ENCODE results near the gene H19. TPM values are rescaled to one million over a fixed set of nuclear protein-coding genes. Genes with fewer than 3 reads are reported as not detected.

The H19 gene
- total RNA-seq, 2 experiments from 2014 or later, result not detected

DNA sequence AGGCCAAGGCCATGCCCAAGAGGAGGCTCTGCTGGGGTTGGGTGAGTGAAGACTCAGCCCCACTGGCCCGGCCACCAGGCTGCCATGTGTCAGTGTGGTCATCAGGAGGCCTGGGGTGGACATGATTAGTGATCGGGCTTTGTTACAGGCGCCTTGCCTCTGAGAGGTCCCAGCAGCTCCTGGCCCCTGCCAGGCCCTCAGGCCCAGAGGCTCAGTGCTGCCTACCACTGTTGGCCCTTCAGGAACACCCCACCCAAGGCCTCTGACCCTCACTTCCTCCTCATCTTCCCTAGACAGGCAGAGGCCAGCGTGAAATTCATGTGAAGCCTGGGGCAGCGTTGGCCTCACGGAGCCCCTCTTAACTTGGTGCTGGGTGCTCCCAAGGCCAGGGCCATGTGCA is 48.3 kb downstream of the H19 start:
- ATAC-seq (ENCODE audit: low read depth) (no peak), DNase-seq (peak; percentile 10)
- H3K4me3 Mint-ChIP-seq, result no peak overlapping the region
- H3K27ac Mint-ChIP-seq, result no peak overlapping the region
- no peaks in the 10 kb centered on the region for H3K4me1 Mint-ChIP-seq
- POLR2A ChIA-PET, result interaction anchor here (0.7 kb wide), 1 partner anchor 60 kb away, joined by 3 read pairs; no protein-coding TSS in a partner anchor
- H3K27me3 Mint-ChIP-seq, result no peaks in the 10 kb centered on the region
- no peaks in the 10 kb centered on the region for H3K9me3 Mint-ChIP-seq
- no peaks in the 10 kb centered on the region for H3K36me3 Mint-ChIP-seq

DNA sequence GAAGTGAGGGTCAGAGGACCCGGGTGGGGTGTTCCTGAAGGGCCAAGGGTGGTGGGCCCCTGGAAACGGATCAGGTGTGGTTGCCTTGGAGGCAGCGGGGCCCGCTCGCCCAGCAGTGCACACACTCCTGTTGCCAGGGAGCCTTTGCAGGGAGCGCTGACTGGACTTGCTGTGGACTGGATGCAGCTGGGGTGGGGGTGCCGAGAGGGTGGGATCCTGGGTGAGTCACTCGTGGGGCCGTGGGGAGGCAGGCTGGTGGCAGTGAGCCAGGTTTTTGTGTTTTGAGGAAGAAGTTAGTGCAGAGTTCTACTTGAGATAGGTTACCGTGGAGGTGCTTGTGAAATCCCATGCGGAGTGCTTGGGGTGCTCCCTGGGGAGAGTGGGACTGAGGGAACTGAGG is 49.3 kb downstream of the H19 start:
- no peaks in the 10 kb centered on the region for H3K4me1 Mint-ChIP-seq
- peak overlapping the region; percentile 47 for H3K4me3 Mint-ChIP-seq
- H3K9me3 Mint-ChIP-seq, result no peaks in the 10 kb centered on the region
- H3K36me3 Mint-ChIP-seq, result no peaks in the 10 kb centered on the region
- POLR2A ChIA-PET, result interaction anchor here (1.1 to 2.4 kb wide), 3 partner anchors 10 to 95 kb away, joined by 3 to 10 read pairs (median 6); partner anchors contain the start of gene LSP1
- H3K27ac Mint-ChIP-seq, result no peak overlapping the region
- ATAC-seq (ENCODE audit: low read depth) (no peak), DNase-seq (peak; percentile 21)
- no peaks in the 10 kb centered on the region for H3K27me3 Mint-ChIP-seq

DNA sequence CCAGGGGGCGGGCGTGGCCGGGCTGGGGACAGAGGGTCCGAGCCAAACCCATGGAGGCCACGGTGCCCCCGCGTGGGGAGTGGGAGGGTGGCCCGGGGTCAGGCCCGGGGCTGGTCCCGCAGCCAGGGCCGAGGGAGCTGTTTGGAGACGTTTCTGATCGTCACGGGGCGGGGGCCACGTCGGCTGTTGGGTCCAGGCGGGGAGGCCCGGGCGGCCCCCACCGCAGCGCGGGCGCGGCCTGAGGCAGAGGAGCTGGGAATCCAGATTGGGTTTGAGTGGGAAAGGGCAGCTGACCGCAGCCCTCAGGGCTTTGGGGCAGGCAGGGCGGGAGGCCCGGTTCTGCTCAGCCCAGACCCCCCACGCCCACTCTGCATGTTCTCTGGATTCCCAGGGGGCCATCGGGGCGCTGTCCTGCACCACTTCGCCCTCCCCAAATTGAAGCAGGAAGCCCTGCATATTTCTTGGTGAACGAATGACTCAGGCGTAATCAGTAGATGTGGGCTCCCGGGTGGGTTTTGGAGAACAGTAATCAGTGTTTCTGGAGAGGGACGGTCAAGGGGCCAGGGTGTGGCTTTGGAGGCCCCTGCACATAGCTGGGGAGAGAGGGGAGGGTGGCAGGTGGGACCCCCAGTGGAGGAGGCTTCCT is 49.9 kb downstream of the H19 start:
- no peak overlapping the region for H3K4me3 Mint-ChIP-seq
- H3K27ac Mint-ChIP-seq, result no peak overlapping the region
- no peaks in the 10 kb centered on the region for H3K4me1 Mint-ChIP-seq
- ATAC-seq (ENCODE audit: low read depth), result peak; percentile 34
- H3K27me3 Mint-ChIP-seq, result no peaks in the 10 kb centered on the region
- no peaks in the 10 kb centered on the region for H3K36me3 Mint-ChIP-seq
- no peaks in the 10 kb centered on the region for H3K9me3 Mint-ChIP-seq
- DNase-seq, result no peak
- POLR2A ChIA-PET, result interaction anchor here (0.9 to 2.4 kb wide), 5 partner anchors 10 to 95 kb away, joined by 3 to 10 read pairs (median 5); partner anchors contain the start of gene LSP1

DNA sequence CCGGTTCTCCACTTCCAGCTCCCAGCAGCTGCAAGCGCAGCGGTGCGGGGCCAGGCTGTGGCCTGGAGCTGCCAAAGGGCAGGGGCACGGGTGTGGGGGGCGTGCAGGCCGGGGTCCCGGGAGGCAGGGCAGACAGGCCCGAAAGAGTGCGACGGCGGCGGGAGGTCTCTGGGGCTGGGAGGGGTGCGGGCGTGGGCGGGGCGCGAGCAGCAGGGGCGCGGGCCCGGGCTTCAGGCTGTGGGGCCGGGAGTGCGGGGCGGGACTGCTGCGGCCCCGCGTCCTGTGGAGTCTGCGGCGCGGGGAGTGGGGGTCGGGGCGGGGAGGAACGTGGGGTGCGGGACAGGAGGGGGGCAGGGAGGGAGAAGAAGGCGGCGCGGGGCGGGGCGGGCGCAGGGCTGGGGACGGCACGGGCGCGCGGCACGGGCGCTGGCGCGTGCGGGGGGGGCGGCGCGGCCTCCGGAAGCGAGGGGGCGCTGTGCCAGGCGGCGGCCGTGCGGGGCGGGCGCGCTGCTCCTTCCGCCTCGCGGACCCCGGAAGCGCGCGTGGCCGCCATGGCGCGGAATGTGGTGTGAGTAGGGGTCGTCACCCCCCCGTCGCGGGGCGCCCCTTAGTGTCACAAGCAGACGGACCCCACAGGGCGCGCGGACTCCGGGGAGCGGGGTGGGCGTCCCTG is 50.7 kb downstream of the H19 start, which contains the start of gene MRPL23:
TSS of gene MRPL23 (plus strand) at position 521 of the 673 bp plus-strand sequence. CDS start at position 552, 31 bp downstream.
- Mint-ChIP-seq H3K36me3 (no peaks in the 10 kb centered on the region), H3K27me3 (no peaks in the 10 kb centered on the region), H3K27ac (no peak within 1 kb of the TSS), H3K4me3 (no peak within 1 kb of the TSS), H3K4me1 (no peaks in the 10 kb centered on the region), H3K9me3 (no peaks in the 10 kb centered on the region)
- POLR2A ChIA-PET, result interaction anchor here (0.9 to 2.4 kb wide), 4 partner anchors 9 to 94 kb away, joined by 3 to 10 read pairs (median 6); partner anchors contain the start of gene LSP1
- ATAC-seq (ENCODE audit: low read depth) (peak; percentile 72), DNase-seq (peak; percentile 54)

Other genes with a start within 250 kb of the H19 start
- gene IFITM10, start 247.2 kb downstream of the H19 start, total RNA-seq, result 1 to 10 TPM in 1 of 2 experiments, under 1 TPM in 1; 0.82 to 1.3 TPM
- 100 to 1,000 TPM; 192 to 208 TPM for gene CTSD, start 233.9 kb downstream of the H19 start, total RNA-seq
- gene SYT8, start 162.9 kb downstream of the H19 start, total RNA-seq, result not detected
- under 1 TPM in 1 of 2 experiments, not detected in 1; 0.67 TPM for gene TNNI2, start 158.9 kb downstream of the H19 start, total RNA-seq
- 100 to 1,000 TPM; 438 to 453 TPM for gene LSP1, start 144.8 kb downstream of the H19 start, total RNA-seq
- gene PRR33, start 105.9 kb downstream of the H19 start, total RNA-seq, result not detected
- gene TNNT3, start 78.1 kb downstream of the H19 start, total RNA-seq, result 10 to 100 TPM; 13.7 to 16.7 TPM
- gene MRPL23, start 50.5 kb downstream of the H19 start, total RNA-seq, result 10 to 100 TPM; 76.2 to 77.7 TPM
- gene IGF2, start 141.5 kb upstream of the H19 start, total RNA-seq, result not detected
- not detected for gene INS, start 163.4 kb upstream of the H19 start, total RNA-seq
- not detected for gene TH, start 174.0 kb upstream of the H19 start, total RNA-seq